Measurements from ENCODE around the gene TPP1. TPM values are rescaled to one million over a fixed set of nuclear protein-coding genes. Genes with fewer than 3 reads are reported as not detected.
A peak's percentile ranks its signal among the peaks of the same experiment; 100 is the strongest.

Gene TPP1
- total and polyA plus RNA-seq, 2 of the 13 experiments (the other 11 are each of a cell fraction or from before 2014, with no cell fraction given) = 13.9 to 74.6 TPM

DNA sequence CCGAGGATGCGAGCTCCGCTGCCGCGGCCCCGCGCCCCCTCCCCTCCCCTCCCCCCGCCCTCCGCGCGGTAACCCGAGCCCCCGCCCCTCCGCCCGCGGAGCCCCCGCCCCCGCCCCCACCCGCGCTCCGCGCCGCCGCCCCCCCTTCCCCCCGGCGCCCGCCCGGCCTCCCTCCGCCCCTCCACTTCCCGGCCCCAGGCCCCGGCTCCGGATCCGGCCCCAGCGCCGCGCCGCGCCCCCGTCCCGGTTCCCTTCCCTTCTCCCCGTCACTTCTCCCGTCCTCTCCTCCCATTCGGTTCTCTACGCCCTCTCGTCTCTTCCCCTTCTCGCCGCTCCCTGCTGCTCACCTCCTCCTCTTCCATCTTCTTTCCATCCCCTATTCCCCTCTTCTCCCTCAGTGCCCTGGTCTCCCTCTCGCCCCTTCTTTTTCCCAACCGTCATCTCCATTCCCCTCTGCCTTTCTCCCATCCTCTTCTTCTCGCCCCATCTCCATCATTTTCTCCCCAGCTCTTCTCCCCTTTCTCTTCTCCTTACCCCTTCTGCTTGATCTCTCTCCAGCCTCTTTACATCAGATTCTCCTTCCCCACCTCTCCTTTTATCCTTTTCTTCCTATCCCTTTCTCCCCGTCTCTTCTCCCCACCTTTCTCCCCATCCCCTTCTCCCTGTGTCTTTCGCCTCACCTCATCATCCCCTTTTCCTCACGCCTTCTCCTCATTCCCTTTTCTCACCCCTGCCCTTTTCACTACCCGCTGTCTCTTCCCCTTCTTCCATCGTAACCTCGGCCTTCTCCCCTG, 36.8 kb upstream of the TPP1 start, which contains the start of gene DCHS1:
Gene DCHS1 (minus strand): TSS at position 20 of the 794 bp plus-strand sequence. CDS start 14,196 bp downstream, outside the sequence.
- POLR2A ChIA-PET = no interaction called here
- BruUV-seq (replicated peaks) = no TSS peak
- H3K4me2 ChIP-seq (ENCODE audit: low read depth, low read length) = peak within 1 kb of the TSS; percentile 53

DNA sequence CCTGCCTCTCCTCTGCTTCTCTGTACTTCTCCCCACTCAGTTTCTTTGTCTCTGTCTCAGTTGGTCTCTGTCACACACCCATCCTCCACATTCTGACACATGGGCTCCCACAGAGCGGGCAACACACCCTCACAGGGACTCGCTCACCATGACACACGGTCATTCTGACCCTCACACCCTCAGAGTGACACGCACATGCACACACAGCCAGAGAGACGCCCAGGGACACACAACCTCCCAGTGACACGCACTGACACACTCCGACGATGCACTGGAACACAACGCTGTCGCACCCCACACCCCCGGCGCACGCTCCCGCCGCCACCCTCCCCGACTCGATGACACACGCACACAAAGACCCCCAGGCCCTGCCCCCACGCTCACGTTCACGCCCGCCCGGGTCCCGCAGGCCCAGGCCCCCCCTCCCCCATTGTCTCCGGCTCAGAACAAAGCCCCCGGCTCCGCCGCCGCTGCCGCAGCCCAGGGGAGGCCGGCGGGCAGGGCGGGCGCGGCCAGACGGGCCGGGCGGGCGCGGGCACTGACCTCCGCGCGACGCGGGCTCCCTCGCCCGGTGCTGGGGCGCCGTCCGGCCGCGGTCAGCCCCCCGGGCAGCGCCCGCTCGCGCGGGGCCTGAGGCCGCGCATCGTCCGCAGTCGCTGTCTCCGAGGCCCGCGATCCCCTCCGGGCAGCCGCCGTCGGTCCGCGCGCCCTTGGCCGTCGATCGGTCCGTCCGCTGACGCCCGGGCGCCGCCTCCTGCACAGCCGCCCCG, 36.0 kb upstream of the TPP1 start:
- Histone ChIP-seq H3K4me1 (ENCODE audit: insufficient read depth, low read length) (peaks cover 12% of the 10 kb centered on the region), H4K20me1 (ENCODE audit: insufficient read depth, low read length) (no peaks in the 10 kb centered on the region), H3K4me3 (replicated peaks in 1 of 3; ENCODE audit: insufficient read depth in 1 of 3, low read depth in 2 of 3, low read length in 3 of 3) (peak overlapping the region in 1 of 3 experiments; percentile 37; a peak in 2 of 6 replicates), H3K9ac (ENCODE audit: insufficient read depth, low read depth, low read length) (no peak overlapping the region), H3K79me2 (ENCODE audit: insufficient read depth, low read length) (no peaks in the 10 kb centered on the region), H3K27me3 (ENCODE audit: control insufficient read depth in 1 of 2, insufficient read depth in 2 of 2, low read length in 2 of 2) (peaks cover 15 to 85% of the 10 kb centered on the region in 2 experiments), H3K36me3 (replicated peaks in 1 of 2; ENCODE audit: control insufficient read depth in 1 of 2, insufficient read depth in 2 of 2, low read length in 2 of 2) (no peaks in the 10 kb centered on the region), H3K4me2 (ENCODE audit: low read depth, low read length) (peak overlapping the region; percentile 53), H2AFZ (ENCODE audit: low read length) (no peak overlapping the region), H3K27ac (ENCODE audit: extremely low read length, insufficient read depth, low read length) (no peak overlapping the region), H3K9me3 (ENCODE audit: low read length) (no peaks in the 10 kb centered on the region)
- no peak for FAIRE-seq
- 14% methylated on average over 8 of the region's 84 CpGs for WGBS (ENCODE audit: low lambda C conversion rate)
- intact Hi-C loops (cut with micrococcal nuclease; ENCODE audit: unreplicated experiment) (no loop called here), in situ Hi-C loops (cut with HindIII; ENCODE audit: extremely low pct_ligation_motif_present, low pct_unique_long_range_greater_than_20kb) (no loop called here)
- POLR2A ChIA-PET = no interaction called here
- DNase-seq (ENCODE audit: low spot score) = no peak
- peak; percentile 73 for ATAC-seq
- no TSS peak for BruUV-seq (replicated peaks)
- CTCF ChIA-PET (ENCODE audit: low intra/inter-chr PET ratio, low total read pairs) = no interaction called here
- no peak for TF ChIP-seq ZNF670 (CRISPR knock-in tag; IDR thresholded peaks at IDR 0.05; ENCODE audit: borderline replicate concordance)
- peak; percentile 58; the same call in 1 of the 2 replicates for TF ChIP-seq EZH2 (conservative IDR thresholded peaks at IDR 0.05; ENCODE audit: low read depth, low read length)
- TF ChIP-seq MTF2 (CRISPR knock-in tag; IDR thresholded peaks at IDR 0.05; ENCODE audit: borderline replicate concordance) = peak; percentile 79; the same call in 1 of the 2 replicates
- no peak for TF ChIP-seq ELF1 (CRISPR knock-in tag; IDR thresholded peaks at IDR 0.05)
- no peak for TF ChIP-seq GTF2F1 (IDR thresholded peaks at IDR 0.05; ENCODE audit: low read length)
- TF ChIP-seq, protein P1, sequence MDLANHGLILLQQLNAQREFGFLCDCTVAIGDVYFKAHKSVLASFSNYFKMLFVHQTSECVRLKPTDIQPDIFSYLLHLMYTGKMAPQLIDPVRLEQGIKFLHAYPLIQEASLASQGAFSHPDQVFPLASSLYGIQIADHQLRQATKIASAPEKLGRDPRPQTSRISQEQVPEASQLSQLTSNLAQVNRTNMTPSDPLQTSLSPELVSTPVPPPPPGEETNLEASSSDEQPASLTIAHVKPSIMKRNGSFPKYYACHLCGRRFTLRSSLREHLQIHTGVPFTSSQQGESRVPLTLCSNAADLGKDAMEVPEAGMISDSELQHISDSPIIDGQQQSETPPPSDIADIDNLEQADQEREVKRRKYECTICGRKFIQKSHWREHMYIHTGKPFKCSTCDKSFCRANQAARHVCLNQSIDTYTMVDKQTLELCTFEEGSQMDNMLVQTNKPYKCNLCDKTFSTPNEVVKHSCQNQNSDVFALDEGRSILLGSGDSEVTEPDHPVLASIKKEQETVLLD (CRISPR knock-in tag; IDR thresholded peaks at IDR 0.05; ENCODE audit: low read depth) = no peak
- TF ChIP-seq, protein P2, sequence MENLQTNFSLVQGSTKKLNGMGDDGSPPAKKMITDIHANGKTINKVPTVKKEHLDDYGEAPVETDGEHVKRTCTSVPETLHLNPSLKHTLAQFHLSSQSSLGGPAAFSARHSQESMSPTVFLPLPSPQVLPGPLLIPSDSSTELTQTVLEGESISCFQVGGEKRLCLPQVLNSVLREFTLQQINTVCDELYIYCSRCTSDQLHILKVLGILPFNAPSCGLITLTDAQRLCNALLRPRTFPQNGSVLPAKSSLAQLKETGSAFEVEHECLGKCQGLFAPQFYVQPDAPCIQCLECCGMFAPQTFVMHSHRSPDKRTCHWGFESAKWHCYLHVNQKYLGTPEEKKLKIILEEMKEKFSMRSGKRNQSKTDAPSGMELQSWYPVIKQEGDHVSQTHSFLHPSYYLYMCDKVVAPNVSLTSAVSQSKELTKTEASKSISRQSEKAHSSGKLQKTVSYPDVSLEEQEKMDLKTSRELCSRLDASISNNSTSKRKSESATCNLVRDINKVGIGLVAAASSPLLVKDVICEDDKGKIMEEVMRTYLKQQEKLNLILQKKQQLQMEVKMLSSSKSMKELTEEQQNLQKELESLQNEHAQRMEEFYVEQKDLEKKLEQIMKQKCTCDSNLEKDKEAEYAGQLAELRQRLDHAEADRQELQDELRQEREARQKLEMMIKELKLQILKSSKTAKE (CRISPR knock-in tag; IDR thresholded peaks at IDR 0.05; ENCODE audit: borderline replicate concordance) = 0 out of 2 replicates have a peak, but pooled peaks have one; percentile 42

More for the DNA sequence above, 36.8 kb upstream of the TPP1 start, which contains the start of gene DCHS1:
- Histone ChIP-seq H2AFZ (ENCODE audit: low read length) (no peak within 1 kb of the TSS), H3K27ac (ENCODE audit: extremely low read length, insufficient read depth, low read length) (no peak within 1 kb of the TSS), H3K36me3 (replicated peaks in 1 of 2; ENCODE audit: control insufficient read depth in 1 of 2, insufficient read depth in 2 of 2, low read length in 2 of 2) (no peaks in the 10 kb centered on the region), H3K27me3 (ENCODE audit: control insufficient read depth in 1 of 2, insufficient read depth in 2 of 2, low read length in 2 of 2) (peaks cover 15 to 80% of the 10 kb centered on the region in 2 experiments), H3K4me3 (replicated peaks in 1 of 3; ENCODE audit: insufficient read depth in 1 of 3, low read depth in 2 of 3, low read length in 3 of 3) (peak within 1 kb of the TSS in 1 of 3 experiments; percentile 37; a peak in 2 of 6 replicates), H3K9me3 (ENCODE audit: low read length) (no peaks in the 10 kb centered on the region), H4K20me1 (ENCODE audit: insufficient read depth, low read length) (no peaks in the 10 kb centered on the region), H3K4me1 (ENCODE audit: insufficient read depth, low read length) (peaks cover 12% of the 10 kb centered on the region), H3K79me2 (ENCODE audit: insufficient read depth, low read length) (no peaks in the 10 kb centered on the region), H3K9ac (ENCODE audit: insufficient read depth, low read depth, low read length) (no peak within 1 kb of the TSS)
- DNase-seq (ENCODE audit: low spot score) = no peak
- 24% methylated on average over 43 of the region's 56 CpGs for WGBS (ENCODE audit: low lambda C conversion rate)
- intact Hi-C loops (cut with micrococcal nuclease; ENCODE audit: unreplicated experiment) (no loop called here), in situ Hi-C loops (cut with HindIII; ENCODE audit: extremely low pct_ligation_motif_present, low pct_unique_long_range_greater_than_20kb) (no loop called here)
- no peak for TF ChIP-seq ZNF510 (CRISPR knock-in tag; IDR thresholded peaks at IDR 0.05; ENCODE audit: low read depth)
- TF ChIP-seq EZH2 (conservative IDR thresholded peaks at IDR 0.05; ENCODE audit: low read depth, low read length) = peak; percentile 76; the same call in 1 of the 2 replicates
- no peak for ATAC-seq
- CTCF ChIA-PET (ENCODE audit: low intra/inter-chr PET ratio, low total read pairs) = no interaction called here
- no peak for FAIRE-seq

Data from HepG2 (cell line).